ENCODE measurements around the gene PBX4.

Gene PBX4

GRCh38 chr19:19588546-19588945 lies 29.9 kb downstream of the PBX4 start:
- peak in 1 of 5 experiments; percentile 17 for DNase-seq

DNA sequence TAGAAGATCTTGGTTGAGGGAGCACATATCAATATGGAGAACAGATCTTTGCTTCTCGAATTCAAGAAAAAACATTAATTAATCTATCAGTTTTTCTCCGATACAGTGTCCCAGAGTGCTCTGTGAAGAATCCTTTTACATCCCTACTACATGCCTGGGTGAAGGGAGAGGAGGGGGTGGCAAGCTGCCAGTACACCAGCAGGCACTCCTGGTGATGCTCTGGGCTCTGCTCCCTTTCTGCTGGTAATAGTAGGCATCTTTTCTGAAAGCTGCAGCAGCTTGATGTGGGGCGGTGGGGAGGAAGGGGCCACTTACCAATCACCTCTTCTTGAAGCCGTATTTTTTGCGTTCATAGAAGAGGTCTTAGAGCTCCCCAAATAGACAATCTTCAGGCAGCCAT lies 30.7 kb downstream of the PBX4 start:
- no peak for DNase-seq

- no peak for DNase-seq
Measured at GRCh38 chr19:19584356-19584755, 34.1 kb downstream of the PBX4 start.

- DNase-seq, result no peak
Measured at GRCh38 chr19:19582471-19582870, 36.0 kb downstream of the PBX4 start.

GRCh38 chr19:19581391-19581790 lies 37.1 kb downstream of the PBX4 start:
- no peak for DNase-seq

DNA sequence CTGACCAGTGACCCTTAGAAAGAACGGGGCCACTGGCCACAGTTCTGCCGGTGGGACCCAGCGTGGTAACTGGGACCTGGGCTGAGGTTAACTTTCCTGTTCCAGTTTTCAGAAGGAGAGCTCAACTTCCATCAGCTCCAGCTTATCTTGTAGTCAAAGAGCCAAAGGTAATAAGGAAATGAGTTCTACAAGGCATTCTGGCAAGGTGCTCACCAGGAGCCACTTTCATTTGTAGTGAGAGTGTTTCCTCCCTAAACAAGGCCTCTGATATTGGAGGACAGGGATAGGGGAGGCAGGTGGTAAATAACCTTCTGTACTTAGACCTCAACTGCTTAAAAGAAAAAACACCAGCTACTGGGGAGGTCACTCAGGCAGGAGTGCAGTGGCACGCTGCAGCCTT lies 38.1 kb downstream of the PBX4 start:
- DNase-seq, result no peak

DNA sequence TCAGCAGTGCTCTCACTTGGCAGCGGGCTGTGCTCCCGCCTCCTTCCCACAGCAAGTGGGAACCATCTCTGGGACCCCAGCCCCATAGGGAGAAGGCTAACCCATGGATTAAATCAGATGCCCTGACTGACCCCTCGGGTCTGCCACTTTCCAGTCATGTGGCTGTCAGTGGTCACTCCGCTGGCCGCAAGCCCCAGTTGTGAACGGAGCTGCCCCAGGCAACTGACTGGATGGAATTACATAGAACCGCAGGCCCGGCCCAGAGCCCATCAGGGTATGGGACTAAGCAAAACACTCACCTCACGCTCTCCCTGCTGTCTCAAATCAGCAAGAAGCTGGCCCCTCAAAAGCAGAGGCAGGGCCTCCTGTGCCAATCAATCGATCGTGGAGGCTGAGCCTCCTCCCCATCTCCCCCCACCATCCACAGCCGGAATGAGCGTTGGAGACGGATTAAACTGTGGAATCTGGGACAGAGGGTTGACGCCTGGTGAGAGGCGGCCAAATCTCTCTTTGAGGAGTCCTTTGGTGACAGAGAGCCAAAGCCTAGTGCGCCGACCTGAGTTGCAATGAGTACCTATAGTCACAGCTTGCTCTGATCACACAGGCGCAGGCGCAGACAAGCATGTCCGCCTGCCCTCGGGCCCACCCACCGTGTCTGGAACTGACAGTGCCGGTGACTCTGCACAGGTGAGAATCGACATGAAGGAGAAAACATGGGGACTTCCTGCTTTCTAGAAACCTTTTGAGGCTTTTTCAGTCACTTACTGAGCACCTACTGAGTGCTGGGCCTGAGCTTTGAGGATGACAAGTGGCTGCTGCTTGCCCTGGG lies 38.7 kb downstream of the PBX4 start:
- no peak for DNase-seq

DNA sequence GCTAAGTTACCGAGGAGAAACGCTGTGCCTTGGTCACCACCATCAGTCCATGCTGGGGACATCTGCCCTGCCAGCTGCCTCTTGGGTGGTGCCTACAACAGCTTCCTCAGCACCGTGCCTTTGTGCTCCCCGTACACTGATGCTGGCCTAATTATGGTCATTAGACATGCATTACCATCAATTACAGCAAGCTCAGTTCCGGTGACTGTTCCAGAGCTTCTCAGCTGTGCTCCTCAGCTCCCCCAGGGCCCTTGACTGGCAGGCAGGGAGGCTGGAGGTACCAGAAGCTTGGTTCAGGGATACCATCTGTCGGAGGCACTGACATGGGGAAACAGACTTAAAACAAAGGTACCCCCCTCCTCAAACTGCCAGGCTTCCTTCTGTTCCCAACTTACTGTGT lies 40.2 kb downstream of the PBX4 start:
- DNase-seq, result no peak

- DNase-seq, result no peak
Measured at GRCh38 chr19:19575411-19575810, 43.1 kb downstream of the PBX4 start.

GRCh38 chr19:19571071-19571786 lies 47.3 kb downstream of the PBX4 start:
- no peak for DNase-seq

DNA sequence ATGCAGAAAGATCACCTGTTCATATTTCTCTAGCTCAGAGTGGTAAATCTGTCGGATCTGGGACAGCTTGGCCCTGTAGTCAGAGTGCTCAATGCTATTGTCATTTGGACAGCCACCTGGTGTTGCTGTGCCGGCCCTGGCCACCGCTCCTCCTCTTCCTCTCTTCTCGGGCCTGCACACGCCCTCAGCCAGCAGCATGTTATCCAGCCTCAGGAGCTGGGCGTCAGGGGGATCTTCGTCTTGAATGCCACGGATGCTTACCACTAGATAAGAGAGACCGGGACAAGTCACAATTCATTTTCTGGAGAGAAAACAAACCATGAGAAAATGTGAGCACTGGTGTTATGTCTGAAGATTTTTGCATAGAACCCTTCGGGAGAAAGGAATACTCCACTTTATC lies 47.9 kb downstream of the PBX4 start:
- no peak for DNase-seq

GRCh38 chr19:19568802-19569756 lies 49.4 kb downstream of the PBX4 start:
- no peak for DNase-seq

GRCh38 chr19:19567391-19567790 lies 51.1 kb downstream of the PBX4 start:
- no peak for DNase-seq

- no peak for DNase-seq
Measured at GRCh38 chr19:19566306-19566705, 52.2 kb downstream of the PBX4 start.

GRCh38 chr19:19563348-19563848 lies 55.1 kb downstream of the PBX4 start:
- no peak for DNase-seq

GRCh38 chr19:19562665-19563347 lies 55.7 kb downstream of the PBX4 start:
- peak in 2 of 5 experiments; percentile 20 to 63 for DNase-seq

DNA sequence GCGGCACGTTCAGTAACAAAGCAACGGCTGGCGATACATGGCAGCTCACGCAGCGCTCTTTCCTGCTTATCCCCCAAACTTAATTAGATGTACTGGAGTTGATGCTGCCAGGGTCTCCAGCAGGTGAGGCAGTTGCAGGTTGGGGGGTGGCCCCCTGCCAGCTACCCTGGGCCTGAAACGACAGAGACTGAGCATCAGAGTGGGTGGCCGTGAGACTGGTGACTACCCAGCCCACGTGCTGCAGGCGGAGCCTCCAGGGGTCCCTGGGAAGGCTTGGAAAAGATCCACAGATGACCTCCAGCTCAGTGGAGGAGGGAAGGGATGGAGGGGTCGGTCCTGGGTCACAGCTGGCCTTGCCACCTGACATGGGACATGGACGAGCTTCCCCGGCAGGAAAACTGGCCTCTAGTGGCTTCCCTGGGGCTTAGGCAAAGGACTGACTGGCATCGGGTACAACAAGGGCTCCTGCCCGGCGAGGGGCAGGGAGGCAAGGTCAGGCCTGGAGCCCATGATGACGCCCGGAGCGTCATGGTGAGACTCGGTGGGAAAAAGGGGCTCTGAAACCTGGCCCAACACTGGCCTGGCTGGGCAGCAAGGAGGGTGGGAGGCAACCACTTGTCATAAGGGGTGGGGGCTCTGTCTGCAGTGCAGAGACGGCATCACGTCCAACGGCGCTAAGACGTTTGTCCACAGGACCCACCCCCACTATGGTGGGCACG lies 56.4 kb downstream of the PBX4 start:
- DNase-seq, result no peak

- DNase-seq, result no peak
Measured at GRCh38 chr19:19559931-19560330, 58.6 kb downstream of the PBX4 start.

DNA sequence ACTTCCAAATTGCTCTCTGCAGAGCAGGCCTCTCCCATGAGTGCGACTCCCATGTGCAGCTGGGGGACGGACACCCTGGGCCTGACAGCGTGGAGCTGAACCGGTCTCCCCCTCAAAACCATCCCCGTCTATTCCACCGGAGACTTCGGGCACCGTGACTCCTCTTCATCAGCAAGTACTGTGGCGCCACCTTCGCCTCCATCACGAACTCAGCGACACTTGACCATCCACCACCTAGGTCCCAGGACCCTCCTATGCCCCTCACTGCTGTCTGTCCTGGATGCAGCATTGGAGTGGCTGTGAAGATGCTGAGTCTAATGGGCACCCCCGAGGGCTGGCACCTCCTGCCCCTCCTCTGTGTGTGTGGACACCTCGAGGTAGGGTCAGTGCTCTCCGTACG lies 59.9 kb downstream of the PBX4 start:
- DNase-seq, result no peak

GRCh38 chr19:19558055-19558454 lies 60.4 kb downstream of the PBX4 start:
- DNase-seq, result no peak

Data from T-helper 2 cell (primary cell).